GM12864 (cell line): ENCODE data around the gene GPER1.

Experiments
- DNase-seq: peaks from one replicate; pipeline ENCODE4 v3.0.0-alpha.2; 2011; ENCODE audit warnings: low read depth
- H3K4me3 ChIP-seq: 2 replicates; pipeline ENCODE4 v1.5.1; 2011; ENCODE audit warnings: mild to moderate bottlenecking, low read depth, low read length, control low read depth
- TF ChIP-seq, protein P1 (sequence below): IDR thresholded peaks from 2 replicates; pipeline ENCODE4 v1.5.1; 2011; ENCODE audit warnings: low read depth, mild to moderate bottlenecking, moderate library complexity, low read length, control low read depth, inconsistent platforms; ENCODE audit errors: missing control alignments

GPER1 gene

GRCh38 chr7:1094870-1095269 is 7.0 kb downstream of the GPER1 start:
- DNase-seq, result no peak
- TF ChIP-seq, protein P1, sequence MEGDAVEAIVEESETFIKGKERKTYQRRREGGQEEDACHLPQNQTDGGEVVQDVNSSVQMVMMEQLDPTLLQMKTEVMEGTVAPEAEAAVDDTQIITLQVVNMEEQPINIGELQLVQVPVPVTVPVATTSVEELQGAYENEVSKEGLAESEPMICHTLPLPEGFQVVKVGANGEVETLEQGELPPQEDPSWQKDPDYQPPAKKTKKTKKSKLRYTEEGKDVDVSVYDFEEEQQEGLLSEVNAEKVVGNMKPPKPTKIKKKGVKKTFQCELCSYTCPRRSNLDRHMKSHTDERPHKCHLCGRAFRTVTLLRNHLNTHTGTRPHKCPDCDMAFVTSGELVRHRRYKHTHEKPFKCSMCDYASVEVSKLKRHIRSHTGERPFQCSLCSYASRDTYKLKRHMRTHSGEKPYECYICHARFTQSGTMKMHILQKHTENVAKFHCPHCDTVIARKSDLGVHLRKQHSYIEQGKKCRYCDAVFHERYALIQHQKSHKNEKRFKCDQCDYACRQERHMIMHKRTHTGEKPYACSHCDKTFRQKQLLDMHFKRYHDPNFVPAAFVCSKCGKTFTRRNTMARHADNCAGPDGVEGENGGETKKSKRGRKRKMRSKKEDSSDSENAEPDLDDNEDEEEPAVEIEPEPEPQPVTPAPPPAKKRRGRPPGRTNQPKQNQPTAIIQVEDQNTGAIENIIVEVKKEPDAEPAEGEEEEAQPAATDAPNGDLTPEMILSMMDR, result no peak
- no peak overlapping the region for H3K4me3 ChIP-seq

GRCh38 chr7:1095621-1096155 is 7.8 kb downstream of the GPER1 start:
- DNase-seq, result no peak
- H3K4me3 ChIP-seq, result no peak overlapping the region
- TF ChIP-seq, protein P1, result no peak

DNA sequence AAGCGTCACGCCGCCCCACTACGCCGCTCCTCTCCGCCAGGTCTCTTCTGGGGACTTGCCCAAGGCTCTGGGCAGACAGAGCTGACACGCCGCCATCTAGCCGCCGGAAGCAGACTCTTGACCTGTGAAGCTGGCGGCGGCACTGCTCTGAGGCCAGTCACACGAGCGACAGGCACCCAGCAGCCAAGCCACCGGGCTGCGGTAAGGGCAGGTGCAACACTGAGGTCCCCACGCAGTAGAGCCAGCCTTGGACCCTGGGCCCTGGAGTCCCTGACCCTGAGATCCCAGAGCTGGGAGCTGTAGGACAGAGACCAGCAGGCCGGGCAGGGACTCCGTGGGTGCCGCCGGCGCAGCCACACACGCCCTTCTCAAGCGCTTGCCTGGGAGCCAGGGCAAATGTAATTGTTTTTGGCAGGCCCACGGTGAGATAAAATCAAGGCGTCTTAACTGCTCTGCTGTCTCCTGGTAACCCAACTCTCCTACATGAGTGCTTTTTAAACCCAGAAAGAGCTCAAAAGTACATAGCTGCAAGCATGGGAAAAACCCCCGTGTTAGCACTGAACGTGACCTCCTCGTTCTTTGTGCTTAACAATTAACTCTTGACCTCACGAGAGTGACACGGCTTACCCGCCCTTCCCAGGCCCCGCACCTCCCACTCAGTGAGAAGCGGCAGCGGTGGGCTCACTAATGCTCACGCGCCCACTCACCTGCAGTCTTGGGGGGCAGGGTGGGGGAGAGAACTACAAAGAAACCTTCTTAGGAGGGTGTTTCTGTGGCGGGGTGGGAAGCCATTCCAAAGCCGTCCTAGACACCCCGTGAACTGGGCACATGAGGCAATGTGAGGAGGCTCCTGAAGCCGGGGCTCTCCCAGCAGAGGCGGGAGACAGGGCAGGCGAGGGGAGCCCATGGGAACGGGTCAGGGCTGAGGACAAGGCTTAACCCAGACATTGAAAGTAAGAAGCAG is 8.5 kb downstream of the GPER1 start:
- H3K4me3 ChIP-seq, result no peak overlapping the region
- TF ChIP-seq, protein P1, result no peak
- DNase-seq, result no peak

GRCh38 chr7:1097120-1097504 is 9.2 kb downstream of the GPER1 start:
- TF ChIP-seq, protein P1, result no peak
- no peak overlapping the region for H3K4me3 ChIP-seq
- DNase-seq, result no peak

GRCh38 chr7:1098243-1099153 is 10.6 kb downstream of the GPER1 start:
- TF ChIP-seq, protein P1, result no peak
- DNase-seq, result no peak
- H3K4me3 ChIP-seq, result no peak overlapping the region

DNA sequence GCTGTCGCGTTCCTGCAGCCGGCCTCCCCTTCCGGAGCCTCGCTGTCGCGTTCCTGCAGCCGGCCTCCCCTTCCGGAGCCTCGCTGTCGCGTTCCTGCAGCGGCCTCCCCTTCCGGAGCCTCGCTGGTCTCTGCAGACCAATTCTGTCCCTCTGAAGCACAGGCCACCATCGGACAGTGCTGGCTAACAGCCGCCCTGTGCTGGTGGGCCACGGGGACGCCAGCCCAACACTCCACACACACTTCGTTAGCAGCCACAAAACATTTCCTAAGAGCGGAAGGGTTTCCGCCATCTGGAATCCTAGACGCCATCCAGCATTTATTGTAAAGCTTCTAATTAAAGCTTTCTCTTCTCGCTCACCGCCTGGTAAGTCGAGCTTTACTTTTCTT is 11.2 kb downstream of the GPER1 start:
- TF ChIP-seq, protein P1, result no peak
- H3K4me3 ChIP-seq, result no peak overlapping the region
- no peak for DNase-seq
